GM12878 (cell line): ENCODE measurements around the gene RAB10. TPM values are rescaled to one million over a fixed set of nuclear protein-coding genes. Genes with fewer than 3 reads are reported as not detected.

Experiments used
- ATAC-seq: fragments of 200-7000 bp; cut with Tn5 transposase; 3 replicates; pipeline ENCODE4 v1.9.1; 2020; ENCODE audit warnings: mild to moderate bottlenecking, moderate library complexity
- BruUV-seq: library from RNA; stranded (reverse); fragments of 400-500 nt; replicated peaks from 2 replicates; lab custom pipeline; 2021; lab: Mats Ljungman, UMichigan
- CTCF ChIA-PET: fragments of 300-600 bp; sonication (Branson Sonifier 250); formaldehyde crosslinking; extraction: SDS; loops from one replicate; lab custom pipeline; 2021; ENCODE audit warnings: inconsistent platforms; lab: Yijun Ruan, JAX
- POLR2A ChIA-PET: fragments of 350-600 bp; formaldehyde crosslinking; extraction: SDS; loops from one replicate; lab custom pipeline; 2021; ENCODE audit warnings: inconsistent platforms; lab: Charles Lee
- RAD21 ChIA-PET: fragments of 300-600 bp; sonication (Branson Sonifier 250); formaldehyde crosslinking; loops from one replicate; lab custom pipeline; 2023; ENCODE audit warnings: antibody characterized with exemption; ENCODE audit not compliant: unreplicated experiment; lab: Charles Lee
- SMC1A ChIA-PET: fragments of 300-600 bp; sonication (Branson Sonifier 250); formaldehyde crosslinking; loops from one replicate; lab custom pipeline; 2023; ENCODE audit not compliant: unreplicated experiment, uncharacterized antibody; lab: Charles Lee
- DNase-seq: peaks from one replicate; pipeline ENCODE4 v3.0.0-alpha.2; 2011; ENCODE audit warnings: low read depth, low spot score
- FAIRE-seq: peaks from 3 replicates; lab custom pipeline; 2011; peaks lifted over from hg19 to GRCh38; lab: Jason Lieb, UNC
- H2AFZ ChIP-seq: 2 replicates; pipeline ENCODE4 v1.6.0; 2011; ENCODE audit warnings: low read depth, low read length, control low read depth; ENCODE audit not compliant: control insufficient read depth
- H3K27ac ChIP-seq: 2 replicates; pipeline ENCODE4 v1.5.1; 2011; ENCODE audit warnings: control low read depth; ENCODE audit not compliant: control insufficient read depth, insufficient read depth
- H3K27me3 ChIP-seq, 2 experiments: replicated peaks in 1 of 2; 2 replicates each; pipeline versions ENCODE4 v1.6.0 to v1.6.1; 2011; ENCODE audit warnings: low read length in 1 of 2; ENCODE audit not compliant: control insufficient read depth in 2 of 2, insufficient read depth in 2 of 2
- H3K36me3 ChIP-seq, 2 experiments: 2 replicates each; pipeline ENCODE4 v1.5.1; 2011; ENCODE audit warnings: low read length in 1 of 2; ENCODE audit not compliant: control insufficient read depth in 2 of 2, insufficient read depth in 2 of 2
- H3K4me1 ChIP-seq: 2 replicates; pipeline ENCODE4 v1.6.1; 2011; ENCODE audit warnings: mild to moderate bottlenecking, low read length, moderate library complexity, mixed read lengths; ENCODE audit not compliant: control insufficient read depth, insufficient read depth
- H3K4me2 ChIP-seq: 2 replicates; pipeline ENCODE4 v1.6.0; 2011; ENCODE audit warnings: control low read depth; ENCODE audit not compliant: control insufficient read depth, insufficient read depth
- H3K4me3 ChIP-seq: fragments of 200-600 bp; sonication (generic); 2 replicates; pipeline ENCODE4 v1.5.1; 2016
- H3K79me2 ChIP-seq: 2 replicates; pipeline ENCODE4 v1.6.0; 2011; ENCODE audit warnings: low read length; ENCODE audit not compliant: control insufficient read depth, insufficient read depth
- H3K9ac ChIP-seq: 2 replicates; pipeline ENCODE4 v1.8.0; 2011; ENCODE audit warnings: low read length, control low read depth, mixed read lengths; ENCODE audit not compliant: control insufficient read depth, insufficient read depth
- H3K9me3 ChIP-seq: replicated peaks from 3 replicates; pipeline ENCODE4 v1.5.1; 2011; ENCODE audit warnings: mild to moderate bottlenecking, low read length; ENCODE audit not compliant: control insufficient read depth, insufficient read depth
- H4K20me1 ChIP-seq: 2 replicates; pipeline ENCODE4 v1.6.0; 2011; ENCODE audit not compliant: control insufficient read depth, insufficient read depth
- ATF2 ChIP-seq: IDR thresholded peaks from 2 replicates; pipeline ENCODE4 v1.6.1; 2012; ENCODE audit warnings: low read length, inconsistent platforms
- ATF7 ChIP-seq: fragments of 450-650 bp; IDR thresholded peaks from 2 replicates; pipeline ENCODE4 v1.6.1; 2016; ENCODE audit warnings: low read depth, mild to moderate bottlenecking
- CBX3 ChIP-seq: fragments of 200-600 bp; sonication (generic); IDR thresholded peaks from 2 replicates; pipeline ENCODE4 v1.6.1; 2016; ENCODE audit warnings: low read depth, borderline replicate concordance
- IKZF1 ChIP-seq: fragments of 450-650 bp; conservative IDR thresholded peaks from 2 replicates; pipeline ENCODE4 v1.6.1; 2017; ENCODE audit warnings: antibody characterized with exemption, mild to moderate bottlenecking
- IKZF2 ChIP-seq, 2 experiments: fragments of 450-650 bp; IDR thresholded peaks; 2 replicates each; pipeline ENCODE4 v1.6.1; 2017; ENCODE audit warnings: mild to moderate bottlenecking in 2 of 2, moderate library complexity in 2 of 2
- MTA2 ChIP-seq: fragments of 450-650 bp; IDR thresholded peaks from 2 replicates; pipeline ENCODE4 v1.6.1; 2016; ENCODE audit warnings: low read depth, mild to moderate bottlenecking, moderate library complexity
- NFIC ChIP-seq: IDR thresholded peaks from 2 replicates; pipeline ENCODE4 v1.6.1; 2012; ENCODE audit warnings: low read depth, mild to moderate bottlenecking, inconsistent platforms, low read length, moderate library complexity
- POLR2AphosphoS5 ChIP-seq: IDR thresholded peaks from 2 replicates; pipeline ENCODE4 v1.6.1; 2011; ENCODE audit warnings: mild to moderate bottlenecking, low read length, inconsistent platforms
- RUNX3 ChIP-seq: IDR thresholded peaks from 2 replicates; pipeline ENCODE4 v1.6.1; 2012; ENCODE audit warnings: low read length, inconsistent platforms
- STAT1 ChIP-seq: fragments of 450-650 bp; conservative IDR thresholded peaks from 2 replicates; pipeline ENCODE4 v1.6.1; 2014; ENCODE audit warnings: antibody characterized with exemption, mild to moderate bottlenecking
- STAT3 ChIP-seq: IDR thresholded peaks from 2 replicates; pipeline ENCODE4 v1.6.1; 2011; ENCODE audit warnings: low read depth, low read length, improper control_type of control experiment
- WGBS: methylation state at CpG from one replicate; pipeline ENCODE4 v1.1.6; 2016; ENCODE audit warnings: low lambda C conversion rate; ENCODE audit not compliant: insufficient replicate concordance, insufficient coverage; ENCODE audit errors: missing lambda C conversion rate; 5-methylcytosine and 5-hydroxymethylcytosine counted together
- in situ Hi-C: fragments of 300-500 bp; cut with MboI; formaldehyde crosslinking; loops from 9 replicates; pipeline ENCODE4 v1.14.3; 2018; ENCODE audit warnings: mixed read lengths
- intact Hi-C: fragments of 100-400 bp; cut with micrococcal nuclease; formaldehyde crosslinking; loops from one replicate; pipeline ENCODE4 v1.14.2; 2022; ENCODE audit not compliant: unreplicated experiment
- polyA plus RNA-seq, 11 experiments: library from polyadenylated mRNA; depleted of rRNA in 4 of 11; unstranded in 6 of 11; stranded (reverse) in 5 of 11; fragments of >200 nt; fragmentation: Nextera tagmentation in 4 of 11; fragmentation: Illumina TruSeq in 1 of 11; extraction: Ambion mirVana in 4 of 11; extraction: Trizol in 1 of 11; gene quantifications; 1 replicate in 1 of 11; 2 replicates in 10 of 11; pipeline versions ENCODE4 v1.2.1 to v1.2.3, GENCODE V29; 2011 to 2016; ENCODE audit warnings: inconsistent platforms in 2 of 11, missing spikeins in 2 of 11, low read depth in 1 of 11
- total RNA-seq, 4 experiments: library from RNA; depleted of rRNA in 3 of 4; stranded (reverse); fragments of >200 nt in 3 of 4; fragmentation: Illumina TruSeq in 1 of 4; extraction: Trizol in 1 of 4; gene quantifications; 2 replicates each; pipeline versions ENCODE4 v1.2.1 to v1.2.3, GENCODE V29; 2013 to 2021

Gene RAB10
- total and polyA plus RNA-seq, 10 of the 15 experiments (the other 5 are each of a cell fraction or from before 2014, with no cell fraction given), result 13.3 to 109 (median 82.0) TPM

GRCh38 chr2:26086155-26086637 lies 52.3 kb downstream of the RAB10 start:
- Histone ChIP-seq H4K20me1 (peaks cover 3% of the 10 kb centered on the region; the same call in 1 of the 2 replicates), H3K4me2 (no peak overlapping the region), H3K79me2 (peaks cover 57% of the 10 kb centered on the region), H3K27ac (no peak overlapping the region), H3K36me3 (peaks cover 0 to 7% of the 10 kb centered on the region in 2 experiments; a peak in 2 of 4 replicates)
- intact Hi-C loops, result loop anchor here (5.0 to 10.0 kb wide), 2 partner anchors 61 to 91 kb away; no protein-coding TSS in a partner anchor
- SMC1A ChIA-PET, result interaction anchor here (0.6 to 3.8 kb wide), 7 partner anchors 13 to 95 kb away, joined by 3 to 17 read pairs (median 3); no protein-coding TSS in a partner anchor
- 50% methylated on average over 5 of the region's 5 CpGs for WGBS
- peak; percentile 76 for FAIRE-seq
- TF ChIP-seq CBX3, result no peak
- peak; percentile 30 to 51; a peak in 2 of 4 replicates for TF ChIP-seq IKZF2 (IDR thresholded peaks at IDR 0.05)
- no peak for TF ChIP-seq STAT3
- peak; percentile 87 for TF ChIP-seq RUNX3
- peak; percentile 24; the same call in 1 of the 2 replicates for TF ChIP-seq IKZF1
- 0 out of 2 replicates have a peak, but pooled peaks have one; percentile 20 for TF ChIP-seq NFIC
- peak; percentile 59 for TF ChIP-seq ATF7
- TF ChIP-seq STAT1, result no peak
- TF ChIP-seq MTA2, result peak; percentile 64; the same call in 1 of the 2 replicates
- TF ChIP-seq ATF2, result 0 out of 2 replicates have a peak, but pooled peaks have one; percentile 35
- no peak for TF ChIP-seq POLR2AphosphoS5
- TF ChIP-seq, all 136 proteins: peak for 7
- ChIA-PET POLR2A (interaction anchor here (1.2 kb wide), 1 partner anchor 9 kb away, joined by 3 read pairs; no protein-coding TSS in a partner anchor), CTCF (interaction anchor here (0.6 to 3.7 kb wide), 9 partner anchors 7 to 94 kb away, joined by 3 to 24 read pairs (median 3); no protein-coding TSS in a partner anchor), RAD21 (interaction anchor here (0.9 to 1.2 kb wide), 2 partner anchors 51 to 94 kb away, joined by 3 read pairs; no protein-coding TSS in a partner anchor)
- Histone ChIP-seq H3K9ac (no peak overlapping the region), H3K4me1 (peaks cover 3% of the 10 kb centered on the region; the same call in 1 of the 2 replicates), H2AFZ (no peak overlapping the region), H3K4me3 (no peak overlapping the region), H3K9me3 (peaks cover 6% of the 10 kb centered on the region), H3K27me3 (no peaks in the 10 kb centered on the region)
- ATAC-seq, result peak; percentile 68
- BruUV-seq, result TSS peak; percentile 28
- in situ Hi-C loops, result no loop called here
- peak; percentile 42 for DNase-seq
